GM12878 (cell line): ENCODE measurements around the gene PTEN. TPM values are rescaled to one million over a fixed set of nuclear protein-coding genes. Genes with fewer than 3 reads are reported as not detected.

Source experiments
- ATAC-seq: fragments of 200-7000 bp; cut with Tn5 transposase; 3 replicates; pipeline ENCODE4 v1.9.1; 2020; ENCODE audit warnings: mild to moderate bottlenecking, moderate library complexity
- BruUV-seq: library from RNA; stranded (reverse); fragments of 400-500 nt; replicated peaks from 2 replicates; lab custom pipeline; 2021; lab: Mats Ljungman, UMichigan
- CTCF ChIA-PET: fragments of 300-600 bp; sonication (Branson Sonifier 250); formaldehyde crosslinking; extraction: SDS; loops from one replicate; lab custom pipeline; 2021; ENCODE audit warnings: inconsistent platforms; lab: Yijun Ruan, JAX
- POLR2A ChIA-PET: fragments of 350-600 bp; formaldehyde crosslinking; extraction: SDS; loops from one replicate; lab custom pipeline; 2021; ENCODE audit warnings: inconsistent platforms; lab: Charles Lee
- RAD21 ChIA-PET: fragments of 300-600 bp; sonication (Branson Sonifier 250); formaldehyde crosslinking; loops from one replicate; lab custom pipeline; 2023; ENCODE audit warnings: antibody characterized with exemption; ENCODE audit not compliant: unreplicated experiment; lab: Charles Lee
- SMC1A ChIA-PET: fragments of 300-600 bp; sonication (Branson Sonifier 250); formaldehyde crosslinking; loops from one replicate; lab custom pipeline; 2023; ENCODE audit not compliant: unreplicated experiment, uncharacterized antibody; lab: Charles Lee
- DNase-seq: peaks from one replicate; pipeline ENCODE4 v3.0.0-alpha.2; 2011; ENCODE audit warnings: low read depth, low spot score
- FAIRE-seq: peaks from 3 replicates; lab custom pipeline; 2011; peaks lifted over from hg19 to GRCh38; lab: Jason Lieb, UNC
- H2AFZ ChIP-seq: 2 replicates; pipeline ENCODE4 v1.6.0; 2011; ENCODE audit warnings: low read depth, low read length, control low read depth; ENCODE audit not compliant: control insufficient read depth
- H3K27ac ChIP-seq: 2 replicates; pipeline ENCODE4 v1.5.1; 2011; ENCODE audit warnings: control low read depth; ENCODE audit not compliant: control insufficient read depth, insufficient read depth
- H3K27me3 ChIP-seq, 2 experiments: replicated peaks in 1 of 2; 2 replicates each; pipeline versions ENCODE4 v1.6.0 to v1.6.1; 2011; ENCODE audit warnings: low read length in 1 of 2; ENCODE audit not compliant: control insufficient read depth in 2 of 2, insufficient read depth in 2 of 2
- H3K36me3 ChIP-seq, 2 experiments: 2 replicates each; pipeline ENCODE4 v1.5.1; 2011; ENCODE audit warnings: low read length in 1 of 2; ENCODE audit not compliant: control insufficient read depth in 2 of 2, insufficient read depth in 2 of 2
- H3K4me1 ChIP-seq: 2 replicates; pipeline ENCODE4 v1.6.1; 2011; ENCODE audit warnings: mild to moderate bottlenecking, low read length, moderate library complexity, mixed read lengths; ENCODE audit not compliant: control insufficient read depth, insufficient read depth
- H3K4me2 ChIP-seq: 2 replicates; pipeline ENCODE4 v1.6.0; 2011; ENCODE audit warnings: control low read depth; ENCODE audit not compliant: control insufficient read depth, insufficient read depth
- H3K4me3 ChIP-seq: fragments of 200-600 bp; sonication (generic); 2 replicates; pipeline ENCODE4 v1.5.1; 2016
- H3K79me2 ChIP-seq: 2 replicates; pipeline ENCODE4 v1.6.0; 2011; ENCODE audit warnings: low read length; ENCODE audit not compliant: control insufficient read depth, insufficient read depth
- H3K9ac ChIP-seq: 2 replicates; pipeline ENCODE4 v1.8.0; 2011; ENCODE audit warnings: low read length, control low read depth, mixed read lengths; ENCODE audit not compliant: control insufficient read depth, insufficient read depth
- H3K9me3 ChIP-seq: replicated peaks from 3 replicates; pipeline ENCODE4 v1.5.1; 2011; ENCODE audit warnings: mild to moderate bottlenecking, low read length; ENCODE audit not compliant: control insufficient read depth, insufficient read depth
- H4K20me1 ChIP-seq: 2 replicates; pipeline ENCODE4 v1.6.0; 2011; ENCODE audit not compliant: control insufficient read depth, insufficient read depth
- ASH2L ChIP-seq: fragments of 300-600, 200-600 bp; sonication (generic); IDR thresholded peaks from 2 replicates; pipeline ENCODE4 v1.6.1; 2017; ENCODE audit warnings: low read depth, mild to moderate bottlenecking, borderline replicate concordance
- ATF7 ChIP-seq: fragments of 450-650 bp; IDR thresholded peaks from 2 replicates; pipeline ENCODE4 v1.6.1; 2016; ENCODE audit warnings: low read depth, mild to moderate bottlenecking
- CEBPB ChIP-seq, 2 experiments: fragments of 150-350 bp in 1 of 2; IDR thresholded peaks; 2 replicates each; pipeline ENCODE4 v1.6.1; 2012 to 2014; ENCODE audit warnings: low read depth in 2 of 2, low read length in 2 of 2, borderline replicate concordance in 1 of 2, inconsistent platforms in 1 of 2
- CEBPZ ChIP-seq: fragments of 150-350 bp; IDR thresholded peaks from 2 replicates; pipeline ENCODE4 v1.6.1; 2016; ENCODE audit warnings: low read depth, low read length
- CHD1 ChIP-seq: IDR thresholded peaks from 2 replicates; pipeline ENCODE4 v1.6.1; 2012; ENCODE audit warnings: low read depth, low read length, improper control_type of control experiment
- CREM ChIP-seq: IDR thresholded peaks from 2 replicates; pipeline ENCODE4 v1.6.1; 2014; ENCODE audit warnings: antibody characterized with exemption, low read depth
- E4F1 ChIP-seq: fragments of 450-650 bp; IDR thresholded peaks from 2 replicates; pipeline ENCODE4 v1.6.1; 2018; ENCODE audit warnings: borderline replicate concordance, mild to moderate bottlenecking; ENCODE audit not compliant: partially characterized antibody
- NR2F1 ChIP-seq: fragments of 450-650 bp; conservative IDR thresholded peaks from 2 replicates; pipeline ENCODE4 v1.6.1; 2017; ENCODE audit warnings: mild to moderate bottlenecking
- PAX5 ChIP-seq: IDR thresholded peaks from 2 replicates; pipeline ENCODE4 v1.6.1; 2011; ENCODE audit warnings: low read depth, low read length, borderline replicate concordance
- POLR2AphosphoS2 ChIP-seq: IDR thresholded peaks from 2 replicates; pipeline ENCODE4 v1.6.1; 2011; ENCODE audit warnings: low read depth, mild to moderate bottlenecking, low read length, improper control_type of control experiment, moderate library complexity
- RCOR1 ChIP-seq: conservative IDR thresholded peaks from 2 replicates; pipeline ENCODE4 v1.6.1; 2012; ENCODE audit warnings: low read depth, low read length, improper control_type of control experiment
- SIX5 ChIP-seq: IDR thresholded peaks from 2 replicates; pipeline ENCODE4 v1.6.1; 2011; ENCODE audit warnings: mild to moderate bottlenecking, low read depth, low read length, moderate library complexity; ENCODE audit not compliant: severe bottlenecking
- SUZ12 ChIP-seq: fragments of 200-600 bp; sonication (generic); IDR thresholded peaks from one replicate; pipeline ENCODE4 v1.6.1; 2018; ENCODE audit warnings: antibody characterized with exemption, mild to moderate bottlenecking; ENCODE audit not compliant: unreplicated experiment
- YBX1 ChIP-seq: fragments of 450-650 bp; IDR thresholded peaks from 2 replicates; pipeline ENCODE4 v1.6.1; 2016; ENCODE audit warnings: antibody characterized with exemption
- WGBS: methylation state at CpG from one replicate; pipeline ENCODE4 v1.1.6; 2016; ENCODE audit warnings: low lambda C conversion rate; ENCODE audit not compliant: insufficient replicate concordance, insufficient coverage; ENCODE audit errors: missing lambda C conversion rate; 5-methylcytosine and 5-hydroxymethylcytosine counted together
- in situ Hi-C: fragments of 300-500 bp; cut with MboI; formaldehyde crosslinking; loops from 9 replicates; pipeline ENCODE4 v1.14.3; 2018; ENCODE audit warnings: mixed read lengths
- intact Hi-C: fragments of 100-400 bp; cut with micrococcal nuclease; formaldehyde crosslinking; loops from one replicate; pipeline ENCODE4 v1.14.2; 2022; ENCODE audit not compliant: unreplicated experiment
- polyA plus RNA-seq, 11 experiments: library from polyadenylated mRNA; depleted of rRNA in 4 of 11; unstranded in 6 of 11; stranded (reverse) in 5 of 11; fragments of >200 nt; fragmentation: Nextera tagmentation in 4 of 11; fragmentation: Illumina TruSeq in 1 of 11; extraction: Ambion mirVana in 4 of 11; extraction: Trizol in 1 of 11; gene quantifications; 1 replicate in 1 of 11; 2 replicates in 10 of 11; pipeline versions ENCODE4 v1.2.1 to v1.2.3, GENCODE V29; 2011 to 2016; ENCODE audit warnings: inconsistent platforms in 2 of 11, missing spikeins in 2 of 11, low read depth in 1 of 11
- total RNA-seq, 4 experiments: library from RNA; depleted of rRNA in 3 of 4; stranded (reverse); fragments of >200 nt in 3 of 4; fragmentation: Illumina TruSeq in 1 of 4; extraction: Trizol in 1 of 4; gene quantifications; 2 replicates each; pipeline versions ENCODE4 v1.2.1 to v1.2.3, GENCODE V29; 2013 to 2021
- TF ChIP-seq, protein P1 (sequence below): IDR thresholded peaks from 2 replicates; pipeline ENCODE4 v1.6.1; 2012; ENCODE audit warnings: low read length, inconsistent platforms

Gene PTEN
- total and polyA plus RNA-seq, 10 of the 15 experiments (the other 5 are each of a cell fraction or from before 2014, with no cell fraction given), result 26.1 to 175 (median 58.1) TPM

DNA sequence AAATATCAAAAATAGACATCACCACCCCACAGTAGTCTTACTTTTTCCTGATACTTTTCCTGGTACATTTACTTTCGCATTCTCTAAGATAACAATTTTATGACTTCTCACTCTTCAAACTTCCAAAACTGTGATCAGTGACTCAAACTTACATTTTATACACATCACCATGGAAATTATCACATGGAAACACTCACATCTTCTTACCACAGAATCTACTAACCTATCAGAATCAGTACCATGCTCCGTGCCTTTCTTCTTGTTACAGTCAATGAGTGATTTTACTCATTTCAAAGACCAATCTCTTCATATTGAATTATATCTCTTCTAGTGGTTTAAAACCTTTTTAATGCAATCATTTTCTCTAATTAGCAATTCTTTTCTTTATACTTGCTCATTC is 120.3 kb downstream of the PTEN start:
- Histone ChIP-seq H4K20me1 (no peaks in the 10 kb centered on the region), H3K9ac (no peak overlapping the region), H3K27ac (no peak overlapping the region), H3K4me3 (no peak overlapping the region), H3K9me3 (no peaks in the 10 kb centered on the region; the same call in 2 of the 3 replicates), H3K4me2 (no peak overlapping the region), H3K27me3 (no peaks in the 10 kb centered on the region), H3K36me3 (no peaks in the 10 kb centered on the region), H2AFZ (no peak overlapping the region), H3K4me1 (peaks cover 3% of the 10 kb centered on the region; the same call in 1 of the 2 replicates), H3K79me2 (no peaks in the 10 kb centered on the region)
- ATAC-seq, result no peak
- intact Hi-C loops, result no loop called here
- RAD21 ChIA-PET, result no interaction called here
- BruUV-seq, result no TSS peak
- in situ Hi-C loops, result no loop called here
- DNase-seq, result no peak
- no peak for FAIRE-seq
- 96% methylated on average over 2 of the region's 2 CpGs for WGBS
- SMC1A ChIA-PET, result no interaction called here
- CTCF ChIA-PET, result no interaction called here
- POLR2A ChIA-PET, result no interaction called here
- TF ChIP-seq ASH2L, result no peak
- no peak for TF ChIP-seq SUZ12
- TF ChIP-seq RCOR1, result no peak
- no peak for TF ChIP-seq CHD1
- no peak for TF ChIP-seq POLR2AphosphoS2
- TF ChIP-seq CREM, result no peak
- TF ChIP-seq SIX5, result no peak
- no peak for TF ChIP-seq NR2F1
- no peak for TF ChIP-seq PAX5
- no peak for TF ChIP-seq ATF7
- no peak for TF ChIP-seq E4F1
- no peak for TF ChIP-seq CEBPZ
- TF ChIP-seq YBX1, result no peak
- TF ChIP-seq, protein P1, sequence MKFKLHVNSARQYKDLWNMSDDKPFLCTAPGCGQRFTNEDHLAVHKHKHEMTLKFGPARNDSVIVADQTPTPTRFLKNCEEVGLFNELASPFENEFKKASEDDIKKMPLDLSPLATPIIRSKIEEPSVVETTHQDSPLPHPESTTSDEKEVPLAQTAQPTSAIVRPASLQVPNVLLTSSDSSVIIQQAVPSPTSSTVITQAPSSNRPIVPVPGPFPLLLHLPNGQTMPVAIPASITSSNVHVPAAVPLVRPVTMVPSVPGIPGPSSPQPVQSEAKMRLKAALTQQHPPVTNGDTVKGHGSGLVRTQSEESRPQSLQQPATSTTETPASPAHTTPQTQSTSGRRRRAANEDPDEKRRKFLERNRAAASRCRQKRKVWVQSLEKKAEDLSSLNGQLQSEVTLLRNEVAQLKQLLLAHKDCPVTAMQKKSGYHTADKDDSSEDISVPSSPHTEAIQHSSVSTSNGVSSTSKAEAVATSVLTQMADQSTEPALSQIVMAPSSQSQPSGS, result no peak
- TF ChIP-seq CEBPB (IDR thresholded peaks at IDR 0.05; ENCODE audit: borderline replicate concordance in 1 of 2, low read depth in 2 of 2, low read length in 2 of 2), result no peak
